ENCODE data around the gene MKLN1.
"Not testable (repeated sequence)": the region's sequence is repeated elsewhere in the genome, so short reads cannot be mapped to it uniquely, and the experiment has no call there.

Gene MKLN1

DNA sequence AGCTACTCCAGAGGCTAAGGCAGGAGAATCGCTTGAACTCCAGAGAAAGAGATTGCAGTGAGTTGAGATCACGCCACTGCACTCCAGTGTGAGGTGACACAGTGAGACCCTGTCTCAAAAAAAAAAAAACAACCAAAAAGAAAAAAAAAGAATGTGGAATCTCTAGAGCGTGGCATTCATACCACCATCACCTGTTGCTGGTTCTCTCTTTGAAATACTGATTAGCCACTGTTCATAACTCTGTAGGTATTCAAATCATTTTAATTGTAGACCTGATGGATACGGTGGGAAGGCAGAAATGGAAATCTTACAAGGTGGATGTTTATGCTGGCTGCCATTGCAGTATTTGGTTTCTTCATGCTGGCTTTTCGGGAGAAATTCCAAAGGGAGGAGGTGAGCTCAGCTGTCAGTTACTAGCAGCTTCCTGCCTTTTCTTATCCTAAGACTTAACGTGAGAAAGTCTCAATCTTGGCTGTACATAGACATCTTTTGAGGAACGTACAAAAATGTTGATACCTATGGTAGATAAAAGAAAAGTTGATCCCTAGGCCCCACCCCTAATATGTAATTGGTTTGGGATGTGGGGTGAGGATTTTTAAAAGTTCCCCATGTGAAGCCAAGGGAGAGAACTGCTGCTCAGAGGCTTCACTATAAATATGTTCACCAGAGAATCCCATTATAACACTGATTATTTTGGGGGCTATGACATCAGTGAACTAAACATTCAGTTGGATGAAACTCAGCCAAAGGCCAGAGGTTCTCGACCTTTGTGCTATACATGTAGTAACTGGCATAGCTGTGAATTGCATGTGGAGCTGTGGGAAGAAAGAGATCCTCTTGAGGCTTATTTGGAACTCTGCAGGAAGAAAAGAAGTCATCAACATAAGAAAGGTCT lies 26.9 kb upstream of the MKLN1 start:
- H3K27me3 Mint-ChIP-seq = peaks cover 3% of the 10 kb centered on the region
- H3K36me3 Mint-ChIP-seq = no peaks in the 10 kb centered on the region
- H3K27ac Mint-ChIP-seq = no peak overlapping the region
- H3K9me3 Mint-ChIP-seq = no peaks in the 10 kb centered on the region
- DNase-seq (ENCODE audit: low spot score in 2 of 2) (no peak), ATAC-seq (ENCODE audit: low read depth) (no peak)
- H3K4me3 Mint-ChIP-seq = no peak overlapping the region
- peaks cover 3% of the 10 kb centered on the region for H3K4me1 Mint-ChIP-seq

DNA sequence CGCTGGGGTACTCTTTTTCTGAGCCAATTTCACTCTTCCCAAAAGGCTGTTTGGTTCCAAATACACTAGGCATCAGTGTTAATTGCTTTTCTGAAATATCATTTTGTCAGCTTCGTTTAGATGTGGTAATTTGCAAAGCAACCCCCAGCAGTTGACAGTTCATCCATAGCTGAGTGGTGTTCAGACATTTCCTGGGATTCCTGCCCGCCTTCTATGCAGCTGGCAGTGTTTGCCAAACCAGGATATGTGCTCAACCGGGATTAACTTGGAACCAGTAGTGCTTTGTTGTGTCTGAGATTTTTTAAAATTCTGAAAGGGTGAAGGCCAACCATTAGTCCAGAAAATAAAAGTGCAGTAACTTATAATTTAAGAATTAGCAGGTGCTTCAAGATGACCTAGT lies 25.2 kb upstream of the MKLN1 start:
- H3K36me3 Mint-ChIP-seq = peaks cover 6% of the 10 kb centered on the region
- DNase-seq (ENCODE audit: low spot score in 2 of 2) (no peak), ATAC-seq (ENCODE audit: low read depth) (no peak)
- no peak overlapping the region for H3K27ac Mint-ChIP-seq
- peaks cover 6% of the 10 kb centered on the region for H3K9me3 Mint-ChIP-seq
- H3K27me3 Mint-ChIP-seq = peaks cover 3% of the 10 kb centered on the region
- H3K4me1 Mint-ChIP-seq = peaks cover 3% of the 10 kb centered on the region
- H3K4me3 Mint-ChIP-seq = no peak overlapping the region

DNA sequence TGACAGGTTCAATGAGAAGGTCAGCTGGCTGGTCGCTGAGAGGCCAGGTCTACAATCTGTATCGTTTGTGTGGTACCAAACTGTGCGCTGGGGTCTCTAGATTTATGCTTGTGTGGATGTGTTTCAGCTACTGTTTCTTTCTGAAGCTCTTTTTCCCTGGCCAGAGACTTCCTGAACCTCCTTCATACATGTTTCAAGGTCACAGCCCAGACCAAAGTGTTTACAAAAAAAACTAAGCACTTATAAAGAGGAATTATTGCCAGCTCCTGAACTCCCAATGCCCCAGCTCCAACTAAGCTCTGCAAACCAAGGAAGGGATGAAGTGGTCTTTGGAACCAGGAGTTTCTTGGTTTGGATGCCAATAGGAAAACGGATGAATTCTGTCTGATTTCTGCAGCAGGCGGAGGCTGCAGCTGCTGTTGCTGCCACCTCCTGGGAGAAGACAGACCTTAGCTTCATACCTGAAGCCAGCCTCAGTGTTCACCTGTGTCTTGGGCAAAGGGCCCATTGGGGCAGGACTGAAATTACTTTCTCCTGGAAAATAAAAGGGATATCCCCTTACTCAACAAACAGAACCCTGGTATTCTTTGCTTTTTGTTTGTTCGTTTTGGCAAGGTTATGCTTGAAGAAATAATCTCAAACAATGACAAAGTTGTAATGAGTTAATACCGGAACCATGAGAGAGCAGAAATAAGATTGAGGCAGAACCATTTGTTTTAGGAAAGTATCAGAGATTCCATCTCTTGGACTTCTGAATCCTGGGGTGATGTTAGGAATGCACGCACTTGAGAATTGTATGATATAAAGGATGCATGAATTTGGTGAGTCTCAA lies 24.6 kb upstream of the MKLN1 start:
- peaks cover 3% of the 10 kb centered on the region for H3K4me1 Mint-ChIP-seq
- DNase-seq (ENCODE audit: low spot score in 2 of 2) (peak in 1 of 2 donors; percentile 5), ATAC-seq (ENCODE audit: low read depth) (peak; percentile 49)
- H3K36me3 Mint-ChIP-seq = peaks cover 6% of the 10 kb centered on the region
- H3K27ac Mint-ChIP-seq = peak overlapping the region; percentile 25
- H3K4me3 Mint-ChIP-seq = no peak overlapping the region
- peaks cover 8% of the 10 kb centered on the region for H3K9me3 Mint-ChIP-seq
- H3K27me3 Mint-ChIP-seq = peaks cover 3% of the 10 kb centered on the region

DNA sequence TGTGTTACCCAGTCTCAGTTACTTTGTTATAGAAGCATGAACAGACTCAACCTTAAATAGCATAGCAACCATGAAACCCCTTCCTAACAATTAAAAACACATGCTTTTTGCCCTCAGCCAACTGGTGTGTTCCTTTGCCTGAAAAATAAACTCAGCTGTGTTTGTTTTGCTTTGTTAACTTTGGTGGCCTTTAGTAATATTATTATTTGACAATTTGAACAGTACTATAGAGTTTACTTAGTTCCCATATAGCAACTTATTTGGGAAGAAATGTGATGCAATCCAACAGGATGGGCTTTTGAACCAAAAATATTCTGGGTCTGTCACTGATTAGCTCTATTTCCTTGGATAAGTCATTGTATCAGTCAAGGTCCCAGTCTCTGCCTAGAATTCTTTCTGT lies 22.5 kb upstream of the MKLN1 start:
- H3K4me3 Mint-ChIP-seq = no peak overlapping the region
- DNase-seq (ENCODE audit: low spot score in 2 of 2) = no peak
- H3K9me3 Mint-ChIP-seq = peaks cover 8% of the 10 kb centered on the region
- H3K36me3 Mint-ChIP-seq = peaks cover 6% of the 10 kb centered on the region
- no peak for ATAC-seq (ENCODE audit: low read depth)
- H3K27me3 Mint-ChIP-seq = peaks cover under 1% of the 10 kb centered on the region
- H3K4me1 Mint-ChIP-seq = peaks cover under 1% of the 10 kb centered on the region
- no peak overlapping the region for H3K27ac Mint-ChIP-seq

DNA sequence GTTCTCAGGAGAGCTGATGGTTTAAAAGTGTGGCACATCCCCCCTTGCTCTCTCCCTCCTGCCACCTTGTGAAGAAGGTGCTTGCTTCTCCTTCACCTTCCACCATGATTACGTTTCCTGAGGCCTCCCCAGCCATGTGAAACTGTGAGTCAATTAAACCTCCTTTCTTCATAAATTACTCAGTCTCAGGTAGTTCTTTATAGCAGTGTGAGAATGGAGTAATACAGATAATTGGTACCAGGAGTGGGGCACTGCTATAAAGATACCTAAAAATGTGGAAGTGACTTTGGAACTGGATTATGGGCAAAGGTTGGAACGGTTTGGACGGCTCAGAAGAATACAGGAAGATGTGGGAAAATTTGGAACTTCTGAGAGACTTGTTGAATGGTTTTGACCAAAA lies 21.6 kb upstream of the MKLN1 start:
- not testable (repeated sequence) for H3K4me1 Mint-ChIP-seq; H3K27me3 Mint-ChIP-seq; H3K27ac Mint-ChIP-seq; H3K36me3 Mint-ChIP-seq; DNase-seq (ENCODE audit: low spot score in 2 of 2); H3K4me3 Mint-ChIP-seq; ATAC-seq (ENCODE audit: low read depth); H3K9me3 Mint-ChIP-seq

DNA sequence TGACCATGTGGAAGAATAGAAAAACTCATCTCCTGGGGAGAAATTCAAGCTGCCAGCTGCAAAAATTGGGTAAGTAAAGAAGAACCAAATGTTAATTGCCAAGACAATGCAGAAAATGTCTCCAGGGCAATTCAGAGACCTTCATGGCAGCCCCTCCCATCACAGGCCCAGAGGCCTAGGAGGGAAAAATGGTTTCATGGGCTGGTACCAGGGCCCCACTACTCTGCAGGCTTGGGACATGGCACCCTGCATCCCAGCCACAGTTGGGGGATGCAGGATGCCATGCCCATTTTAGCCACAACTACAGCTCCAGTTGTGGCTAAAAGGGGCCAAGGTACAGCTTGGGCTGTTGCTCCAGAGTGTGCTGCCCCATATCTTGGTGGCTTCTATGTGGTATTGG lies 20.9 kb upstream of the MKLN1 start:
- Mint-ChIP-seq H3K4me3 (no peak overlapping the region), H3K27ac (no peak overlapping the region), H3K4me1 (no peaks in the 10 kb centered on the region), H3K27me3 (no peaks in the 10 kb centered on the region), H3K36me3 (peaks cover 6% of the 10 kb centered on the region), H3K9me3 (peaks cover 8% of the 10 kb centered on the region)
- no peak for DNase-seq (ENCODE audit: low spot score in 2 of 2)
- ATAC-seq (ENCODE audit: low read depth) = no peak

DNA sequence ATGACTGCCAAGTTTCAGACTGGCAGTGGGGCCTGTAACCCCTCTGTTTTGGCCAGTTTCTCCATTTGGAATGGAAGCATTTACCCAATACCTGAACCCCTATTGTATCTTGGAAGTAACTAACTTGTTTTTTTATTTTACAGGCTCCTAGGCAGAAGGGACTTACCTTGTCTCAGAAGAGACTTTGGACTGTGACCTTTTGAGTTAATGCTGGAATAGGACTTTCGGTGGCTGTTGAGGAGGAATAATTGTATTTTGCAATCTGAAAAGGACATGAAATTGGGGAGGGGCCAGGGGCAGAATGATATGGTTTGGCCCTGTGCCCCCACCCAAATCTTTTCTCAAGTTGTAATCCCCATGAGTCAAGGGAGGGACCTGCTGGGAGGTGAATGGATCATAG lies 20.0 kb upstream of the MKLN1 start:
- Mint-ChIP-seq H3K4me3 (no peak overlapping the region), H3K9me3 (peaks cover 10% of the 10 kb centered on the region), H3K27ac (no peak overlapping the region), H3K4me1 (no peaks in the 10 kb centered on the region), H3K36me3 (peaks cover 6% of the 10 kb centered on the region), H3K27me3 (no peaks in the 10 kb centered on the region)
- DNase-seq (ENCODE audit: low spot score in 2 of 2) (no peak), ATAC-seq (ENCODE audit: low read depth) (no peak)

DNA sequence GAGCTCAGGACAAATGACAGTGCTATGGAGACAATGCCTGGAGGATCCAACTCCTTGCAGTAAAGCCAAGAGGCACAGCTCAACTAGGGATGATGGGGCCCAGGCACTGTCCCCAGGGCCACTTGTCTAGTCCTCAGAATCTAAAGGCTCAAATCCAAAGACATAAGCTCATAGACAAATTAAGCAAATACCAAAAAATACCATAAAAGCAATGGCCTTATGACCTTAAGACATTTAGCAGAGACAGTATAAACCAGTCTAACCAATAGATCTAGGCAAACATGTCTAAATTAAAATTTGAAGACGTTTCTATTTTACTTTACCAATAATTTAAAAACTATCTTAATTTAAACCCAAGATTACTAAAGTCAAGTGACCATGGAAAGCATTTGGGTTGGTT lies 14.8 kb upstream of the MKLN1 start:
- Mint-ChIP-seq H3K27ac (no peak overlapping the region), H3K4me3 (no peak overlapping the region), H3K9me3 (peaks cover 4% of the 10 kb centered on the region), H3K4me1 (no peaks in the 10 kb centered on the region), H3K27me3 (peaks cover 2% of the 10 kb centered on the region), H3K36me3 (peaks cover 2% of the 10 kb centered on the region)
- ATAC-seq (ENCODE audit: low read depth) = no peak
- DNase-seq (ENCODE audit: low spot score in 2 of 2) = no peak

DNA sequence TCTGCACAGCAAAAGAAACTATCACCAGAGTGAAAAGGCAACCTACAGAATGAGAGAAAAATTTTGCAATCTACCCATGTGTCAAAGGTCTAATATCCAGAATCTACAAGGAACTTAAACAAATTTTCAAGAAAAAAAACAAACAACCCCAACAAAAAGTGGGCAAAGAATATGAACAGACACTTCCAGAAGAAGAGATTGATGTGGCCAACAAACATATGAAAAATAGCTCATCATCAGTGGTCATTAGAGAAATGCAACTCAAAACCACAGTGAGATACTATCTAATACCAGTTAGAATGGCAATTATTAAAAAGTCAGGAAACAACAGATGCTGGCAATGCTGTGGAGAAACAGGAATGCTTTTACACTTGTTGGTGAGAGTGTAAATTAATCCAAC lies 7.1 kb upstream of the MKLN1 start:
- H3K9me3 Mint-ChIP-seq = peaks cover 2% of the 10 kb centered on the region
- H3K27ac Mint-ChIP-seq = no peak overlapping the region
- no peak for ATAC-seq (ENCODE audit: low read depth)
- peaks cover 4% of the 10 kb centered on the region for H3K36me3 Mint-ChIP-seq
- H3K27me3 Mint-ChIP-seq = peaks cover 2% of the 10 kb centered on the region
- no peak overlapping the region for H3K4me3 Mint-ChIP-seq
- H3K4me1 Mint-ChIP-seq = peaks cover 8% of the 10 kb centered on the region
- DNase-seq (ENCODE audit: low spot score in 2 of 2) = no peak

DNA sequence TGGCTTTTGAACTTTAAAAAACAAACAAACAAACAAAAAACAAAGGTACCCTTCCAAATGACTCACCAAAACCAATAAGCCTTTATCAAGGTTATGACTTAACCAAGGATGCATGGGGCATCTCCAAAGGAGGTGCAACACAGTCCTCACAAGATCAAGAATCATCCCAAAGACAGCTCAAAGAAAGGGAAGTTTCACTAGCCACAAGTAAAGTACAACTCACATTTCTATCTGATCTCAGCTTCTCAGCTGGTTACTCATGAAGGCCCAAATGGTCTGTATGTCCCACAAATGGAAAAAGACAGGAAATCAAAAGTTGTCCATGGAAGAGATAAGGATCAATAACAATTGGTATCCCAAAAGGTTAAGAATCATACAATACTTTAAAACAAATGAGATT lies 6.0 kb upstream of the MKLN1 start:
- Mint-ChIP-seq H3K4me3 (no peak overlapping the region), H3K27me3 (peaks cover 2% of the 10 kb centered on the region), H3K9me3 (peaks cover 2% of the 10 kb centered on the region), H3K36me3 (peaks cover 4% of the 10 kb centered on the region), H3K27ac (no peak overlapping the region), H3K4me1 (peaks cover 12% of the 10 kb centered on the region)
- no peak for ATAC-seq (ENCODE audit: low read depth)
- DNase-seq (ENCODE audit: low spot score in 2 of 2) = no peak

DNA sequence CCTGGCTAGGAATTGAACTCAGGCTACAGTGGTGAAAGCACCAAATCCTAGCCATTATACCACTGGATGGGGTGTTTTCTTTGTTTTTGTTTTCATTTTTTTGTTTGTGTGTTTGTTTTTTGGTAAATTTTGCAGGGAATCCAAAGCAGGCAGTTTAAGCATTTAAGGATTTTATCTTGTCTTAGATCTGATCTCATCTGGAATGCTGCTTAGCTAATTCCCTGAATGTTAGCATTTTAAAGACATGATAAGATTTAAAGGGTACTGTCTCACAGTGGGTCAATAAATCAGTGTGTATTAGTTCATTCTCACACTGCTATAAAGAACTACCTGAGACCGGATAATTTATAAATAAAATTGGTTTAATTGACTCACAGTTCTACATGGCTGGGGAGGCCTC lies 5.6 kb upstream of the MKLN1 start:
- H3K27me3 Mint-ChIP-seq = no peaks in the 10 kb centered on the region
- no peak for DNase-seq (ENCODE audit: low spot score in 2 of 2)
- ATAC-seq (ENCODE audit: low read depth) = no peak
- no peak overlapping the region for H3K27ac Mint-ChIP-seq
- peaks cover 2% of the 10 kb centered on the region for H3K36me3 Mint-ChIP-seq
- H3K9me3 Mint-ChIP-seq = peaks cover 2% of the 10 kb centered on the region
- no peak overlapping the region for H3K4me3 Mint-ChIP-seq
- peaks cover 16% of the 10 kb centered on the region for H3K4me1 Mint-ChIP-seq

DNA sequence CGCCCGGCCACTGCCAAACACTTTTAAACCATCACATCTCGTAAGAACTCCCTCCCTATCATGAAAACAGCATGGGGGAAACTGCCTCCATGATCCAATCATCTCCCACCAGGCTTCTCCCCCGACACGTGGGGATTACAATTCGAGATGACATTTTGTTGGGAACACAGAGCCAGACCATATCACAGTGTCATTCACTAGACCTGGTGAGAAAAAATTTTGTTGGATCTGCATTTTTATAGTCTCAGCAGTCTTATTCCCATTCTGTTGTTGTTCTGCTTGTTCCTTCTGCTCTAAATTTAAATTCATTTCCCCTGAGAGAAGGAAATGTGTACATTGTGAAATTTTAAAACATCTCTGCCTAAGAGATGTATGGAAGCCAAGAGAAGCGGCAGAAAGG lies 4.8 kb upstream of the MKLN1 start:
- no peak overlapping the region for H3K27ac Mint-ChIP-seq
- H3K4me3 Mint-ChIP-seq = no peak overlapping the region
- no peak for DNase-seq (ENCODE audit: low spot score in 2 of 2)
- H3K9me3 Mint-ChIP-seq = peaks cover 2% of the 10 kb centered on the region
- H3K36me3 Mint-ChIP-seq = peaks cover 2% of the 10 kb centered on the region
- peaks cover 17% of the 10 kb centered on the region for H3K4me1 Mint-ChIP-seq
- H3K27me3 Mint-ChIP-seq = no peaks in the 10 kb centered on the region
- no peak for ATAC-seq (ENCODE audit: low read depth)

DNA sequence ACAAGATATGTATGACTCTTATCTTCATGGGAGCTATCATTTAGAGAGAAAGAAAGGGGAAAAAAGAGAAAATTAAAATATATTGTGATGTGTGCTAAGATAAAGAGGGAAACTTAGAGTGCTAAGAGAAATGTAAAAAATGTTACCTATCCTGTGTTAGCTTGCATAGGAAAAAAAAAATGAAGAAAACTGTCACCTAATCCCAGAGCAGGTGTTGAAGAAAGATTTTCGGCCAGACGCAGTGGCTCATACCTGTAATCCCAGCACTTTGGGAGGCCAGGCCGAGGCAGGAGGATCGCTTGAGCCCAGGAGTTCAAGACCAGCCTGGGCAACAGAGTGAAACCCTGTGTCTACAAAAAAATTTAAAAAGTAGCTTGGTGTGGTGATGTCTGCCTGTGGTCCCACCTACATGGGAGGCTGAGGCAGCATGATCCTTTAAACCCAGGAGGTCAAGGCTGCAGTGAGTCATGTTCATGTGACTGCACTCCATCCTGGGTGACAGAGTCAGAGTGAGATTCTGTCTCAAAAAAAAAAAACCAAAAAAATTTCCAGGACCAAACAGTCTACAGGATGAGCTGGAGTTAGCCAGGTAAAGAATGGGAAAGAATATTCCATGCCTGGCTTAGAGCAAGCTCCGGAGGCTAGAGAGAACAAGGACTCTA lies 2.4 kb upstream of the MKLN1 start:
- no peak for DNase-seq (ENCODE audit: low spot score in 2 of 2)
- Mint-ChIP-seq H3K4me1 (peaks cover 35% of the 10 kb centered on the region), H3K27ac (no peak overlapping the region), H3K9me3 (peaks cover 2% of the 10 kb centered on the region), H3K4me3 (peak overlapping the region; percentile 17), H3K27me3 (no peaks in the 10 kb centered on the region), H3K36me3 (no peaks in the 10 kb centered on the region)
- ATAC-seq (ENCODE audit: low read depth) = no peak

DNA sequence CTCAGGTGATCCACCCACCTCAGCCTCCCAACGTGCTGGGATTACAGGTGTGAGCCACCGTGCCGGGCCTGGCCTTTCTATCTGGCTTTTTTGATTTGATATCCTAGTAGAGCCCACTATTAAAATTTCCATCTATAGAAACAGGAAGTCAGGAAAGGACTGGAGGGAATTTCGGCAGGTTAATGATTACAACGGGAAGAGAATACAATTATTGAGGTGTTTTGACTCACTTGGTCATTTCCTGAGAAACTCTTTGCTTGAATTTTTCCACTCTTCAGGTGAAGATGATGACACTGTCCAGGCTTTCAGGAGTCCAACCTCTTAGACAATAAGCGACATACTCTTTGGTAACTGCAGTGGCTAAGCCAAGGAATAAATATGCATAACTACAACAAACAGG lies 1.1 kb upstream of the MKLN1 start:
- no peak for DNase-seq (ENCODE audit: low spot score in 2 of 2)
- Mint-ChIP-seq H3K27ac (peak overlapping the region; percentile 98), H3K27me3 (no peaks in the 10 kb centered on the region), H3K36me3 (no peaks in the 10 kb centered on the region), H3K4me3 (peak overlapping the region; percentile 94), H3K4me1 (peaks cover 40% of the 10 kb centered on the region), H3K9me3 (no peaks in the 10 kb centered on the region)
- ATAC-seq (ENCODE audit: low read depth) = no peak

All from memory B cell (primary cell).